GM23338 (cell line): ENCODE measurements around the gene OR6K3. TPM values are rescaled to one million over a fixed set of nuclear protein-coding genes. Genes with fewer than 3 reads are reported as not detected.

Experiments used
- ATAC-seq: fragments of 200-7000 bp; cut with Tn5 transposase; 3 replicates; pipeline ENCODE4 v1.9.1; 2020
- DNase-seq: peaks from one replicate; pipeline ENCODE4 v3.0.0-alpha.2; 2015; ENCODE audit warnings: low spot score
- H2AFZ ChIP-seq: fragments of 200-600 bp; sonication (generic); 2 replicates; pipeline ENCODE4 v1.8.0; 2016; ENCODE audit warnings: antibody characterized with exemption, mild to moderate bottlenecking, moderate library complexity
- H3F3A ChIP-seq: fragments of 200-600 bp; sonication (generic); replicated peaks from 2 replicates; pipeline ENCODE4 v1.8.0; 2017; ENCODE audit warnings: antibody characterized with exemption, mixed run types, low read depth
- H3K27ac ChIP-seq: fragments of 200-600 bp; sonication (generic); 2 replicates; pipeline ENCODE4 v1.6.1; 2016; ENCODE audit warnings: low read depth
- H3K27me3 ChIP-seq: fragments of 200-600 bp; sonication (generic); 2 replicates; pipeline ENCODE4 v1.8.0; 2016; ENCODE audit warnings: mild to moderate bottlenecking, mixed run types, moderate library complexity; ENCODE audit not compliant: insufficient read depth
- H3K36me3 ChIP-seq: fragments of 200-600 bp; sonication (generic); 2 replicates; pipeline ENCODE4 v1.8.0; 2016; ENCODE audit warnings: mild to moderate bottlenecking; ENCODE audit not compliant: insufficient read depth
- H3K4me1 ChIP-seq: fragments of 200-600 bp; sonication (generic); 2 replicates; pipeline ENCODE4 v1.8.0; 2016; ENCODE audit warnings: mild to moderate bottlenecking, moderate library complexity; ENCODE audit not compliant: insufficient read depth
- H3K4me2 ChIP-seq: fragments of 200-600 bp; sonication (generic); 2 replicates; pipeline ENCODE4 v1.7.1; 2017; ENCODE audit warnings: mixed run types
- H3K4me3 ChIP-seq: fragments of 200-600 bp; sonication (generic); 2 replicates; pipeline ENCODE4 v1.6.1; 2016; ENCODE audit warnings: mixed run types
- H3K79me2 ChIP-seq: fragments of 200-600 bp; sonication (generic); replicated peaks from 2 replicates; pipeline ENCODE4 v1.8.0; 2017; ENCODE audit warnings: mild to moderate bottlenecking; ENCODE audit not compliant: insufficient read depth
- H3K9me2 ChIP-seq: fragments of 200-600 bp; sonication (generic); 2 replicates; pipeline ENCODE4 v1.8.0; 2017; ENCODE audit not compliant: insufficient read depth
- H4K20me1 ChIP-seq: fragments of 200-600 bp; sonication (generic); replicated peaks from 2 replicates; pipeline ENCODE4 v1.8.0; 2017; ENCODE audit warnings: mild to moderate bottlenecking; ENCODE audit not compliant: insufficient read depth
- H3K27ac Mint-ChIP-seq: 2 replicates; pipeline ENCODE4 v1.8.0; 2020; ENCODE audit warnings: inconsistent platforms, mild to moderate bottlenecking, moderate library complexity, mixed read lengths
- H3K27me3 Mint-ChIP-seq: 3 replicates; pipeline ENCODE4 v1.8.0; 2022; ENCODE audit warnings: low read depth, mild to moderate bottlenecking, moderate library complexity, mixed read lengths, inconsistent platforms; ENCODE audit not compliant: insufficient read depth, poor library complexity
- H3K36me3 Mint-ChIP-seq: 3 replicates; pipeline ENCODE4 v1.8.0; 2021; ENCODE audit warnings: low read depth, mild to moderate bottlenecking, inconsistent platforms, moderate library complexity, mixed read lengths
- H3K4me1 Mint-ChIP-seq: 3 replicates; pipeline ENCODE4 v1.8.0; 2020; ENCODE audit warnings: mild to moderate bottlenecking, inconsistent platforms, mixed read lengths
- H3K4me3 Mint-ChIP-seq: 3 replicates; pipeline ENCODE4 v1.8.0; 2021; ENCODE audit warnings: moderate library complexity, mild to moderate bottlenecking, inconsistent platforms, mixed read lengths
- H3K9me3 Mint-ChIP-seq: 3 replicates; pipeline ENCODE4 v1.8.0; 2020; ENCODE audit warnings: moderate library complexity, mild to moderate bottlenecking, inconsistent platforms, mixed read lengths
- CREB1 ChIP-seq: fragments of 250-450 bp; sonication (Bioruptor Pico); IDR thresholded peaks from 2 replicates; pipeline ENCODE4 v1.5.0; 2020; ENCODE audit warnings: low read depth, mild to moderate bottlenecking, moderate library complexity
- EZH2 ChIP-seq: fragments of 200-600 bp; sonication (generic); IDR thresholded peaks from one replicate; pipeline ENCODE4 v1.8.0; 2017; ENCODE audit warnings: antibody characterized with exemption, mild to moderate bottlenecking, low read depth; ENCODE audit not compliant: unreplicated experiment
- EZH2phosphoT487 ChIP-seq: fragments of 200-600 bp; sonication (generic); IDR thresholded peaks from one replicate; pipeline ENCODE4 v1.8.1; 2018; ENCODE audit warnings: antibody characterized with exemption; ENCODE audit not compliant: unreplicated experiment
- JUNB ChIP-seq: IDR thresholded peaks from one replicate; pipeline ENCODE4 v1.6.1; 2016; ENCODE audit warnings: antibody characterized with exemption; ENCODE audit not compliant: unreplicated experiment
- NANOG ChIP-seq: IDR thresholded peaks from 2 replicates; pipeline ENCODE4 v1.6.1; 2016; ENCODE audit warnings: antibody characterized with exemption, borderline replicate concordance
- POLR2AphosphoS5 ChIP-seq: IDR thresholded peaks from 2 replicates; pipeline ENCODE4 v1.6.1; 2016; ENCODE audit warnings: antibody characterized with exemption, low read depth
- STAT1 ChIP-seq: IDR thresholded peaks from one replicate; pipeline ENCODE4 v1.6.1; 2016; ENCODE audit warnings: antibody characterized with exemption; ENCODE audit not compliant: unreplicated experiment
- ZNF114 ChIP-seq: fragments of 250-450 bp; sonication (Bioruptor Pico); IDR thresholded peaks from 2 replicates; pipeline ENCODE4 v1.5.0; 2020; ENCODE audit warnings: mild to moderate bottlenecking, moderate library complexity
- ZNF331 ChIP-seq: fragments of 250-450 bp; sonication (Bioruptor Pico); IDR thresholded peaks from 2 replicates; pipeline ENCODE4 v1.5.0; 2020; ENCODE audit warnings: low read depth, mild to moderate bottlenecking, moderate library complexity
- polyA plus RNA-seq: library from polyadenylated mRNA; unstranded; fragments of >200 nt; fragmentation: Nextera tagmentation; extraction: Ambion mirVana; gene quantifications from 2 replicates; pipeline ENCODE4 v1.2.1, GENCODE V29; 2016
- total RNA-seq: library from RNA; depleted of rRNA; stranded (reverse); fragments of >200 nt; shearing (Covaris generic); gene quantifications from 2 replicates; pipeline ENCODE4 v1.2.3, GENCODE V29; 2014
- TF ChIP-seq, protein P1 (sequence below): IDR thresholded peaks from 2 replicates; pipeline ENCODE4 v1.6.1; 2016; ENCODE audit warnings: antibody characterized with exemption
- TF ChIP-seq, protein P2 (sequence below): fragments of 250-450 bp; sonication (Bioruptor Pico); IDR thresholded peaks from 2 replicates; pipeline ENCODE4 v1.5.0; 2020; ENCODE audit warnings: mild to moderate bottlenecking, moderate library complexity
- TF ChIP-seq, protein P3 (sequence below), 2 experiments: fragments of 200-600 bp in 1 of 2; sonication (generic) in 1 of 2; conservative IDR thresholded peaks; 2 replicates each; pipeline versions ENCODE4 v1.5.1 to v1.6.1; 2016 to 2017; ENCODE audit warnings: antibody characterized with exemption in 2 of 2, low read depth in 2 of 2, mild to moderate bottlenecking in 2 of 2, moderate library complexity in 1 of 2
- TF ChIP-seq, protein P4 (sequence below): IDR thresholded peaks from one replicate; pipeline ENCODE4 v1.6.1; 2018; ENCODE audit warnings: antibody characterized with exemption; ENCODE audit not compliant: unreplicated experiment

Gene OR6K3
- total and polyA plus RNA-seq, 2 experiments from 2014 or later = not detected

DNA sequence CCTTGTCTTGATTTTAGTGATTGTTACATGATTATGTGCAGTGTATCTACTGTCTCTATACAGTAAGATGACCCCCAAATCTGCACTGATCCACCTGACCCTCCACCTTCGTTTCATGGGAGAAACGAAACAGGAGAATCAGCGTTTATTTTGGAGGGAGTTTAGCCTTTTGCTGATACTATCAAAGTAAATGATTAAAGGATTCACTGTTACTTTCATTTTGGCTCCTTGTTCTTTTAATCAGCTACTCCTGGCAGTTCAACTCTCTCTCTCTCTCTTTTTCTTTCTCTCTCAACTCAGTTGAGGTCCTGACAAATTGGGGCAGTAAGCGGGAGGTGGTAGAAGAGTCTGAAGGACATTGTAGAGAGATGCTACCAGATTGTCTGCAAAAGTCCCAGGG lies 9.9 kb upstream of the OR6K3 start:
- no peak overlapping the region for H3K4me3 Mint-ChIP-seq
- TF ChIP-seq, protein P1, sequence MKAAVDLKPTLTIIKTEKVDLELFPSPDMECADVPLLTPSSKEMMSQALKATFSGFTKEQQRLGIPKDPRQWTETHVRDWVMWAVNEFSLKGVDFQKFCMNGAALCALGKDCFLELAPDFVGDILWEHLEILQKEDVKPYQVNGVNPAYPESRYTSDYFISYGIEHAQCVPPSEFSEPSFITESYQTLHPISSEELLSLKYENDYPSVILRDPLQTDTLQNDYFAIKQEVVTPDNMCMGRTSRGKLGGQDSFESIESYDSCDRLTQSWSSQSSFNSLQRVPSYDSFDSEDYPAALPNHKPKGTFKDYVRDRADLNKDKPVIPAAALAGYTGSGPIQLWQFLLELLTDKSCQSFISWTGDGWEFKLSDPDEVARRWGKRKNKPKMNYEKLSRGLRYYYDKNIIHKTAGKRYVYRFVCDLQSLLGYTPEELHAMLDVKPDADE = no peak
- TF ChIP-seq ZNF331 (CRISPR knock-in tag) (no peak), EZH2phosphoT487 (no peak), JUNB (no peak), STAT1 (no peak), EZH2 (no peak), CREB1 (CRISPR knock-in tag) (no peak), NANOG (no peak), ZNF114 (CRISPR knock-in tag) (no peak), POLR2AphosphoS5 (no peak)
- TF ChIP-seq, protein P2, sequence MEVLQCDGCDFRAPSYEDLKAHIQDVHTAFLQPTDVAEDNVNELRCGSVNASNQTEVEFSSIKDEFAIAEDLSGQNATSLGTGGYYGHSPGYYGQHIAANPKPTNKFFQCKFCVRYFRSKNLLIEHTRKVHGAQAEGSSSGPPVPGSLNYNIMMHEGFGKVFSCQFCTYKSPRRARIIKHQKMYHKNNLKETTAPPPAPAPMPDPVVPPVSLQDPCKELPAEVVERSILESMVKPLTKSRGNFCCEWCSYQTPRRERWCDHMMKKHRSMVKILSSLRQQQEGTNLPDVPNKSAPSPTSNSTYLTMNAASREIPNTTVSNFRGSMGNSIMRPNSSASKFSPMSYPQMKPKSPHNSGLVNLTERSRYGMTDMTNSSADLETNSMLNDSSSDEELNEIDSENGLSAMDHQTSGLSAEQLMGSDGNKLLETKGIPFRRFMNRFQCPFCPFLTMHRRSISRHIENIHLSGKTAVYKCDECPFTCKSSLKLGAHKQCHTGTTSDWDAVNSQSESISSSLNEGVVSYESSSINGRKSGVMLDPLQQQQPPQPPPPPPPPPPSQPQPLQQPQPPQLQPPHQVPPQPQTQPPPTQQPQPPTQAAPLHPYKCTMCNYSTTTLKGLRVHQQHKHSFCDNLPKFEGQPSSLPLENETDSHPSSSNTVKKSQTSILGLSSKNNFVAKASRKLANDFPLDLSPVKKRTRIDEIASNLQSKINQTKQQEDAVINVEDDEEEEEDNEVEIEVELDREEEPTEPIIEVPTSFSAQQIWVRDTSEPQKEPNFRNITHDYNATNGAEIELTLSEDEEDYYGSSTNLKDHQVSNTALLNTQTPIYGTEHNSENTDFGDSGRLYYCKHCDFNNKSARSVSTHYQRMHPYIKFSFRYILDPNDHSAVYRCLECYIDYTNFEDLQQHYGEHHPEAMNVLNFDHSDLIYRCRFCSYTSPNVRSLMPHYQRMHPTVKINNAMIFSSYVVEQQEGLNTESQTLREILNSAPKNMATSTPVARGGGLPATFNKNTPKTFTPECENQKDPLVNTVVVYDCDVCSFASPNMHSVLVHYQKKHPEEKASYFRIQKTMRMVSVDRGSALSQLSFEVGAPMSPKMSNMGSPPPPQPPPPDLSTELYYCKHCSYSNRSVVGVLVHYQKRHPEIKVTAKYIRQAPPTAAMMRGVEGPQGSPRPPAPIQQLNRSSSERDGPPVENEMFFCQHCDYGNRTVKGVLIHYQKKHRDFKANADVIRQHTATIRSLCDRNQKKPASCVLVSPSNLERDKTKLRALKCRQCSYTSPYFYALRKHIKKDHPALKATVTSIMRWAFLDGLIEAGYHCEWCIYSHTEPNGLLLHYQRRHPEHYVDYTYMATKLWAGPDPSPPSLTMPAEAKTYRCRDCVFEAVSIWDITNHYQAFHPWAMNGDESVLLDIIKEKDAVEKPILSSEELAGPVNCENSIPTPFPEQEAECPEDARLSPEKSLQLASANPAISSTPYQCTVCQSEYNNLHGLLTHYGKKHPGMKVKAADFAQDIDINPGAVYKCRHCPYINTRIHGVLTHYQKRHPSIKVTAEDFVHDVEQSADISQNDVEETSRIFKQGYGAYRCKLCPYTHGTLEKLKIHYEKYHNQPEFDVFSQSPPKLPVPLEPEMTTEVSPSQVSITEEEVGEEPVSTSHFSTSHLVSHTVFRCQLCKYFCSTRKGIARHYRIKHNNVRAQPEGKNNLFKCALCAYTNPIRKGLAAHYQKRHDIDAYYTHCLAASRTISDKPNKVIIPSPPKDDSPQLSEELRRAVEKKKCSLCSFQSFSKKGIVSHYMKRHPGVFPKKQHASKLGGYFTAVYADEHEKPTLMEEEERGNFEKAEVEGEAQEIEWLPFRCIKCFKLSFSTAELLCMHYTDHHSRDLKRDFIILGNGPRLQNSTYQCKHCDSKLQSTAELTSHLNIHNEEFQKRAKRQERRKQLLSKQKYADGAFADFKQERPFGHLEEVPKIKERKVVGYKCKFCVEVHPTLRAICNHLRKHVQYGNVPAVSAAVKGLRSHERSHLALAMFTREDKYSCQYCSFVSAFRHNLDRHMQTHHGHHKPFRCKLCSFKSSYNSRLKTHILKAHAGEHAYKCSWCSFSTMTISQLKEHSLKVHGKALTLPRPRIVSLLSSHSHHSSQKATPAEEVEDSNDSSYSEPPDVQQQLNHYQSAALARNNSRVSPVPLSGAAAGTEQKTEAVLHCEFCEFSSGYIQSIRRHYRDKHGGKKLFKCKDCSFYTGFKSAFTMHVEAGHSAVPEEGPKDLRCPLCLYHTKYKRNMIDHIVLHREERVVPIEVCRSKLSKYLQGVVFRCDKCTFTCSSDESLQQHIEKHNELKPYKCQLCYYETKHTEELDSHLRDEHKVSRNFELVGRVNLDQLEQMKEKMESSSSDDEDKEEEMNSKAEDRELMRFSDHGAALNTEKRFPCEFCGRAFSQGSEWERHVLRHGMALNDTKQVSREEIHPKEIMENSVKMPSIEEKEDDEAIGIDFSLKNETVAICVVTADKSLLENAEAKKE = no peak
- TF ChIP-seq, protein P3, sequence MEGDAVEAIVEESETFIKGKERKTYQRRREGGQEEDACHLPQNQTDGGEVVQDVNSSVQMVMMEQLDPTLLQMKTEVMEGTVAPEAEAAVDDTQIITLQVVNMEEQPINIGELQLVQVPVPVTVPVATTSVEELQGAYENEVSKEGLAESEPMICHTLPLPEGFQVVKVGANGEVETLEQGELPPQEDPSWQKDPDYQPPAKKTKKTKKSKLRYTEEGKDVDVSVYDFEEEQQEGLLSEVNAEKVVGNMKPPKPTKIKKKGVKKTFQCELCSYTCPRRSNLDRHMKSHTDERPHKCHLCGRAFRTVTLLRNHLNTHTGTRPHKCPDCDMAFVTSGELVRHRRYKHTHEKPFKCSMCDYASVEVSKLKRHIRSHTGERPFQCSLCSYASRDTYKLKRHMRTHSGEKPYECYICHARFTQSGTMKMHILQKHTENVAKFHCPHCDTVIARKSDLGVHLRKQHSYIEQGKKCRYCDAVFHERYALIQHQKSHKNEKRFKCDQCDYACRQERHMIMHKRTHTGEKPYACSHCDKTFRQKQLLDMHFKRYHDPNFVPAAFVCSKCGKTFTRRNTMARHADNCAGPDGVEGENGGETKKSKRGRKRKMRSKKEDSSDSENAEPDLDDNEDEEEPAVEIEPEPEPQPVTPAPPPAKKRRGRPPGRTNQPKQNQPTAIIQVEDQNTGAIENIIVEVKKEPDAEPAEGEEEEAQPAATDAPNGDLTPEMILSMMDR (conservative IDR thresholded peaks at IDR 0.05; ENCODE audit: low read depth in 2 of 2) = no peak
- TF ChIP-seq, protein P4, sequence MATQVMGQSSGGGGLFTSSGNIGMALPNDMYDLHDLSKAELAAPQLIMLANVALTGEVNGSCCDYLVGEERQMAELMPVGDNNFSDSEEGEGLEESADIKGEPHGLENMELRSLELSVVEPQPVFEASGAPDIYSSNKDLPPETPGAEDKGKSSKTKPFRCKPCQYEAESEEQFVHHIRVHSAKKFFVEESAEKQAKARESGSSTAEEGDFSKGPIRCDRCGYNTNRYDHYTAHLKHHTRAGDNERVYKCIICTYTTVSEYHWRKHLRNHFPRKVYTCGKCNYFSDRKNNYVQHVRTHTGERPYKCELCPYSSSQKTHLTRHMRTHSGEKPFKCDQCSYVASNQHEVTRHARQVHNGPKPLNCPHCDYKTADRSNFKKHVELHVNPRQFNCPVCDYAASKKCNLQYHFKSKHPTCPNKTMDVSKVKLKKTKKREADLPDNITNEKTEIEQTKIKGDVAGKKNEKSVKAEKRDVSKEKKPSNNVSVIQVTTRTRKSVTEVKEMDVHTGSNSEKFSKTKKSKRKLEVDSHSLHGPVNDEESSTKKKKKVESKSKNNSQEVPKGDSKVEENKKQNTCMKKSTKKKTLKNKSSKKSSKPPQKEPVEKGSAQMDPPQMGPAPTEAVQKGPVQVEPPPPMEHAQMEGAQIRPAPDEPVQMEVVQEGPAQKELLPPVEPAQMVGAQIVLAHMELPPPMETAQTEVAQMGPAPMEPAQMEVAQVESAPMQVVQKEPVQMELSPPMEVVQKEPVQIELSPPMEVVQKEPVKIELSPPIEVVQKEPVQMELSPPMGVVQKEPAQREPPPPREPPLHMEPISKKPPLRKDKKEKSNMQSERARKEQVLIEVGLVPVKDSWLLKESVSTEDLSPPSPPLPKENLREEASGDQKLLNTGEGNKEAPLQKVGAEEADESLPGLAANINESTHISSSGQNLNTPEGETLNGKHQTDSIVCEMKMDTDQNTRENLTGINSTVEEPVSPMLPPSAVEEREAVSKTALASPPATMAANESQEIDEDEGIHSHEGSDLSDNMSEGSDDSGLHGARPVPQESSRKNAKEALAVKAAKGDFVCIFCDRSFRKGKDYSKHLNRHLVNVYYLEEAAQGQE = no peak
- Histone ChIP-seq H3K4me1 (no peaks in the 10 kb centered on the region), H2AFZ (no peak overlapping the region), H3K4me3 (no peak overlapping the region), H3K27me3 (no peaks in the 10 kb centered on the region), H3F3A (no peaks in the 10 kb centered on the region), H3K27ac (no peak overlapping the region), H4K20me1 (no peaks in the 10 kb centered on the region), H3K79me2 (no peaks in the 10 kb centered on the region), H3K36me3 (no peaks in the 10 kb centered on the region), H3K4me2 (no peak overlapping the region), H3K9me2 (no peaks in the 10 kb centered on the region; the same call in 1 of the 2 replicates)
- ATAC-seq (no peak), DNase-seq (no peak)
- H3K27ac Mint-ChIP-seq = no peak overlapping the region
- H3K36me3 Mint-ChIP-seq = no peaks in the 10 kb centered on the region
- no peaks in the 10 kb centered on the region for H3K4me1 Mint-ChIP-seq
- H3K27me3 Mint-ChIP-seq = no peaks in the 10 kb centered on the region
- no peaks in the 10 kb centered on the region for H3K9me3 Mint-ChIP-seq
